Measurements from ENCODE around the gene PEAR1.

- TF ChIP-seq CTCF (IDR thresholded peaks at IDR 0.05): no peak
- TF ChIP-seq POLR2A (IDR thresholded peaks at IDR 0.05): no peak
- no peak for TF ChIP-seq POLR2AphosphoS5 (IDR thresholded peaks at IDR 0.05; ENCODE audit: insufficient read depth in 1 of 2, low read depth in 1 of 2)
These were observed 19.9 kb upstream of the PEAR1 start for GRCh38 chr1:156873659-156874058.
